ENCODE data around the gene C1orf167.

C1orf167 gene

DNA sequence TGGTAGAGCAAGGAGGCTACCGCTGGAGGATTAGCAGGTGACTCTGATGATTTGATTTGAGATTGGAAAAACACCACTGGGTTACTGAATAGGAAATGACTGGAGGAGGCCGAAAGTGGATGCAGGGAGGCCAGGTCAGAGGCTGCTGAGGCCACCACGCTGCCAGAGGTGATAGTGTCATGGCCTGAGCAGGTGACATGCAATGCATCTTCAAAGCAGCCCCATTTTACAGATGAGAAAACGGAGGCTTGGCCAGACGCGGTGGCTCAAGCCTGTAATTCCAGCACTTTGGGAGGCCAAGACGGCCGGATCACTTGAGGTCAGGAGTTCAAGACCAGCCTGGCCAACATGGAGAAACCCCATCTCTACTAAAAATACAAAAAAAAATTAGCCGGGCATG is 12.8 kb downstream of the C1orf167 start:
- DNase-seq (ENCODE audit: low read depth, low spot score), result no peak
- Histone ChIP-seq H3K36me3 (ENCODE audit: insufficient read depth, insufficient read length, low read length) (no peaks in the 10 kb centered on the region), H3K9ac (ENCODE audit: insufficient read length, low read depth) (no peak overlapping the region), H3K9me3 (ENCODE audit: insufficient read depth, low read length) (no peaks in the 10 kb centered on the region), H3K4me3 (ENCODE audit: insufficient read length, low read depth) (no peak overlapping the region), H3K27me3 (ENCODE audit: insufficient read depth, insufficient read length) (no peaks in the 10 kb centered on the region), H3K4me1 (ENCODE audit: insufficient read depth, insufficient read length) (peaks cover 6% of the 10 kb centered on the region)
- TF ChIP-seq ZNF274 (IDR thresholded peaks at IDR 0.05; ENCODE audit: low read depth, low read length) (no peak), YY1 (IDR thresholded peaks at IDR 0.05; ENCODE audit: insufficient read depth, insufficient read length) (no peak), SUZ12 (IDR thresholded peaks at IDR 0.05; ENCODE audit: extremely low read depth, insufficient read depth, insufficient read length) (no peak)

DNA sequence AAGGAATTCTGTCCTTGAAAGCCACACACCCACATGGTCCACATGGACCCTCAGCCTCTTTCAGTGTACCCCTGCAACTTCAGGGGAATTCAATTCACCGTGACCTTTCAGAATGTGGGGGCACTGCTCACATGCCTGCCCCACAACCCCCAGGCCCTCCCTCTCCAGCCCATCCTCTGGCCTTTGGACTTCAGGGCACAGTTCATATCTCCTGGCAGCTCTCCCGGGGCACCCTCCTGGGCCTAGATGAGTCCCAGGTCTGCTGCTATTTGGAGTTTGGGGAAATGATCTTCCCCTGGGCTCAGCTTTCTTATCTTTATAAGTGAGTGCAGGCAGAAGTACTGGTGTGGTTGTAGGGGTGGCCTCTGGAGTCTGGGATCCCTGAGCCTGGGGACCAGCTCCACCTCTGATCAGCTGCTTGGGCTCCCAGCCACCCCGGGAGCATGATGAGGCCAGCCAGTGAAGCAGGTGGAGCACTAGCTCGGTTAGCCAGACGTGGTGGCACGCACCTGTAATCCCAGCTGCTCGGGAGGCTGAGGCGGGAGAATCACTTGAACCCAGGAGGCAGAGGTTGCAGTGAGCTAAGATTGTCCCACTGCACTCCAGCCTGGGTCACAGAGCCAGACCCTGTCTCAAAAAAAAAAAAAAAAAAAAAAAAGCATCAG is 15.8 kb downstream of the C1orf167 start:
- H3K9me3 ChIP-seq (ENCODE audit: insufficient read depth, low read length), result no peaks in the 10 kb centered on the region
- no peak for DNase-seq (ENCODE audit: low read depth, low spot score)
- no peaks in the 10 kb centered on the region for H3K27me3 ChIP-seq (ENCODE audit: insufficient read depth, insufficient read length)
- H3K4me1 ChIP-seq (ENCODE audit: insufficient read depth, insufficient read length), result peaks cover 3% of the 10 kb centered on the region
- H3K36me3 ChIP-seq (ENCODE audit: insufficient read depth, insufficient read length, low read length), result no peaks in the 10 kb centered on the region
- no peak overlapping the region for H3K4me3 ChIP-seq (ENCODE audit: insufficient read length, low read depth)
- H3K9ac ChIP-seq (ENCODE audit: insufficient read length, low read depth), result no peak overlapping the region
- TF ChIP-seq SUZ12 (IDR thresholded peaks at IDR 0.05; ENCODE audit: extremely low read depth, insufficient read depth, insufficient read length) (no peak), YY1 (IDR thresholded peaks at IDR 0.05; ENCODE audit: insufficient read depth, insufficient read length) (no peak), ZNF274 (IDR thresholded peaks at IDR 0.05; ENCODE audit: low read depth, low read length) (no peak)

DNA sequence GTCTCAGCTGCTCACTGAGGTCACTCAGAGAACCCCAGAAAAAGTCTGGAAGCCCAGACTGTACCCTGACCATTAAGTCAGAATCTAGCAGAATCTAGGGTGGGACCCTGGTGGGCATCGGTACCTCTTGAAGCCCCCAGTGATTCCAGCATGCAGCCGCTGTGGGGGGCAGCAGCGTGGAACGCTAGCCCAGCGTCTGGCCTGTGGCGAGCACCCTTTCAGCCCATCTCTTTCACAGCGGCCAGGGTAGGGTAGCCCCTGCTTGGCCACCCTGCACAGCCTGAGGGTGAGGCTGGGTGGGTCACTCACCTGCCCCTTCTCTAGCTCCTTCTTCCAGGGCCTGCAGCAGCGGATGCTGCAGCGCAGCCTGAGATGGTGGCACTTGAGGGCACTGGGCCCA is 16.3 kb downstream of the C1orf167 start:
- no peaks in the 10 kb centered on the region for H3K9me3 ChIP-seq (ENCODE audit: insufficient read depth, low read length)
- TF ChIP-seq SUZ12 (IDR thresholded peaks at IDR 0.05; ENCODE audit: extremely low read depth, insufficient read depth, insufficient read length), result no peak
- no peak overlapping the region for H3K4me3 ChIP-seq (ENCODE audit: insufficient read length, low read depth)
- no peaks in the 10 kb centered on the region for H3K27me3 ChIP-seq (ENCODE audit: insufficient read depth, insufficient read length)
- H3K9ac ChIP-seq (ENCODE audit: insufficient read length, low read depth), result no peak overlapping the region
- H3K36me3 ChIP-seq (ENCODE audit: insufficient read depth, insufficient read length, low read length), result no peaks in the 10 kb centered on the region
- H3K4me1 ChIP-seq (ENCODE audit: insufficient read depth, insufficient read length), result peaks cover 3% of the 10 kb centered on the region
- no peak for DNase-seq (ENCODE audit: low read depth, low spot score)

DNA sequence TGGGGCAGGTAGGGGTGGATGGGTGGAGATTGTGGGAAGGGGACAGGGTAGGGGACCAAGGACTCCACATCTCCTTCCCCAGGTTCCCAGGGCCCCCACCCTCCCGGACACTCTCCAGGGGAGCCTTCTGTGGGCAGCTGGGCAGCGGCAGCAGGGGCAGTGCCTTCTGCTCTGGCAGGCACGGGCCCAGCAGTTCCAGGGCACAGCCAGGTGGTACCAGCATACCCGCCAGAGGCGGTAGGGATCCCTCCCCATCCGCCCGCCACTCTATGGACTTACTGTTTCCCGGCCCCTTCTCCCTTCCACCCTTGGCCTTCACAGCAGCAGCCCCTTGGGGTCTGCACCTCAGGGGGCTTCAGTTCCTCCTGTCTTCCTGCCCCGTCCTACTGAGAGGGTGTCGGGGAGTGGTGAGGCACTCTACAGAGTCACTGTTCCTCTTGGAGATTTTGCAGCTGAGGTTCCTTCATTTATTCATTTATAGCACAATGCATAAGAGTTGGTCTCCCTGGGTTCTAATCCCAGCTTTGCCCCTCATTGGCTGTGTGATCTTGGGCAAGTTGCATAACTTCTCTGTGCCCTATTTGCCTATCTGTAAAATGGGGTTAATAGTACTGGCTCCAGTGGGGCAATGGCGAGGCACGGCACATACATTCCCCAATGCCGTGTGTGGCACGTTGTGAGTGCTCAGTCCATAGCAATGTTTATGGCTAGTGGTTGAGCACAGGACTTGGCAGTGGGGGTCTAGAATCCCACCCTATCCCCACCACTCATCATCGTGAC is 17.0 kb downstream of the C1orf167 start:
- TF ChIP-seq ZNF274 (IDR thresholded peaks at IDR 0.05; ENCODE audit: low read depth, low read length), result no peak
- TF ChIP-seq SUZ12 (IDR thresholded peaks at IDR 0.05; ENCODE audit: extremely low read depth, insufficient read depth, insufficient read length), result no peak
- no peak for TF ChIP-seq YY1 (IDR thresholded peaks at IDR 0.05; ENCODE audit: insufficient read depth, insufficient read length)
- no peaks in the 10 kb centered on the region for H3K36me3 ChIP-seq (ENCODE audit: insufficient read depth, insufficient read length, low read length)
- H3K4me1 ChIP-seq (ENCODE audit: insufficient read depth, insufficient read length), result peaks cover 3% of the 10 kb centered on the region
- no peak overlapping the region for H3K4me3 ChIP-seq (ENCODE audit: insufficient read length, low read depth)
- H3K9ac ChIP-seq (ENCODE audit: insufficient read length, low read depth), result no peak overlapping the region
- H3K9me3 ChIP-seq (ENCODE audit: insufficient read depth, low read length), result no peaks in the 10 kb centered on the region
- H3K27me3 ChIP-seq (ENCODE audit: insufficient read depth, insufficient read length), result no peaks in the 10 kb centered on the region
- DNase-seq (ENCODE audit: low read depth, low spot score), result no peak

DNA sequence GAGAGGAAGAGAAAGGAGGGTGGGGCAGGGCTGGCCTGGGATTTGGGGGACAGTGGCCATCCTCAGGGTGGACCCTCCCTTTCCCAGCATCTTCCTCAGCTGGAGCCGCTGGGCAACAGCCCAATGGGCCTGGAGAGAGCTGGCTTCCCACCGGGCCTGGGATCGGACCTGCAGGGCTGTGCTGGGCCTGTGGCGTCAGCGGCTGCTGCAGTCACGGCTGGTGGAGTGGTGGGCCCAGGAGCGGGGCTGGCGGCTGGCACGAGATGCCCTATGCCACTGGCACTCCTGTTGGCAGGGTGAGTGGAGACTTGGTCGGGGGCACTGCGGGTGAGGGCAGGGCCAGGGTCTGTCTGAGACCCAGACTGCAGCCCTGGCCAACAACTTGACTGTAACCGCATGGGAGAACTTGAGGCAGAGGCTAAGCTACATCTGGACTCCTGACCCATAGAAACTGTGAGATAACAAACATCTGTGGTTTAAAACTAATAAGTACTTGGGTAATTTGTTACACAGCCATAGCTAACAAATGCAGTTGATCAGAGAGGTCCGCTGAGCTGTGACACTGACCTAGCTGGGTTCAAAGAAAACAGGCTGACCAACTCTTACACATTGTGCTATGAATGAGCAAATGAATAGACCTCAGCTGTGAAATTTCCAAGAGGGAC is 17.9 kb downstream of the C1orf167 start:
- no peak for DNase-seq (ENCODE audit: low read depth, low spot score)
- Histone ChIP-seq H3K36me3 (ENCODE audit: insufficient read depth, insufficient read length, low read length) (no peaks in the 10 kb centered on the region), H3K27me3 (ENCODE audit: insufficient read depth, insufficient read length) (no peaks in the 10 kb centered on the region), H3K9ac (ENCODE audit: insufficient read length, low read depth) (no peak overlapping the region), H3K9me3 (ENCODE audit: insufficient read depth, low read length) (no peaks in the 10 kb centered on the region), H3K4me3 (ENCODE audit: insufficient read length, low read depth) (no peak overlapping the region), H3K4me1 (ENCODE audit: insufficient read depth, insufficient read length) (peaks cover 11% of the 10 kb centered on the region)
- no peak for TF ChIP-seq ZNF274 (IDR thresholded peaks at IDR 0.05; ENCODE audit: low read depth, low read length)
- TF ChIP-seq YY1 (IDR thresholded peaks at IDR 0.05; ENCODE audit: insufficient read depth, insufficient read length), result no peak
- no peak for TF ChIP-seq SUZ12 (IDR thresholded peaks at IDR 0.05; ENCODE audit: extremely low read depth, insufficient read depth, insufficient read length)

DNA sequence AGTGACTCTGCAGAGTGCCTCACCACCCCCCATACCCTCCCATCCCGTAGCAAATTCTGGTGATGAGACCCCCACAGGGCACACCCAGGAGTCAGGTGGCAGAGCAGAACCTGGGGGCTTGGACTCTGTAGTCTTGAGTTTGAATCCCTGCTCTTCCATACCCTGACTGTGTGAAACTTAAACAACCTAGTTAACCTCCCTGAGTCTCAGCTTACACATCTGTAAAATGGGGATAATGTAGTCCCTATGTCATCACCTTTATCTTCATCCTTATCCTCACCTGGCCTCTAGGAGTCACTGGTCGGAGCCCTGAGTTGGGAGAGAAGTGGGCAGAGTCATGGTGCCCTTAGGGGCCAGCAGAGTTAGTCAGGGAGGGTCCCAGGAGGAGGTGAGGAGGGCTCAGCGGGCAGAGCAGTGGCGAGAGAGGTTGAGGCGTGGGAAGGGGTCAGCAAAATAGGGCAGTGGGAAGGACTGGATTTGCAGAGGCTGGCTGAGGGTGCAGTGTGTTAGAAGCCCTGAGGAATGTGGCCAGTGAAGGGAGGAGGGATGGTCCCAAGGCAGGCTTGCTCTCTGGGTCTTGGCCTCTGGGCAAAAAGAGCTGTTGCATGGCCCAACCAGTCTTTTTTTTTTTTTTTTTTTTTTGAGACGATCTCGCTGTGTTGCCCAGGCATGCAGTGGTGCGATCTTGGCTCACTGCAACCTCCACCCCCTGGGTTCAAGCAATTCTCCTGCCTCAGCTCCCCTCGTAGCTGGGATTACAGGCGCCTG is 18.6 kb downstream of the C1orf167 start:
- Histone ChIP-seq H3K36me3 (ENCODE audit: insufficient read depth, insufficient read length, low read length) (no peaks in the 10 kb centered on the region), H3K27me3 (ENCODE audit: insufficient read depth, insufficient read length) (no peaks in the 10 kb centered on the region), H3K4me1 (ENCODE audit: insufficient read depth, insufficient read length) (peaks cover 10% of the 10 kb centered on the region), H3K4me3 (ENCODE audit: insufficient read length, low read depth) (no peak overlapping the region), H3K9ac (ENCODE audit: insufficient read length, low read depth) (no peak overlapping the region), H3K9me3 (ENCODE audit: insufficient read depth, low read length) (no peaks in the 10 kb centered on the region)
- no peak for TF ChIP-seq ZNF274 (IDR thresholded peaks at IDR 0.05; ENCODE audit: low read depth, low read length)
- no peak for TF ChIP-seq SUZ12 (IDR thresholded peaks at IDR 0.05; ENCODE audit: extremely low read depth, insufficient read depth, insufficient read length)
- no peak for TF ChIP-seq YY1 (IDR thresholded peaks at IDR 0.05; ENCODE audit: insufficient read depth, insufficient read length)
- DNase-seq (ENCODE audit: low read depth, low spot score), result no peak

Data from NT2/D1 (cell line).